Keratinocyte (primary cell): ENCODE results near the gene SLC13A3. TPM values are rescaled to one million over a fixed set of nuclear protein-coding genes. Genes with fewer than 3 reads are reported as not detected.

Experiments used
- DNase-seq: peaks from one replicate; pipeline ENCODE4 v3.0.0-alpha.2; 2011; ENCODE audit warnings: low read depth, missing footprints, low spot score
- FAIRE-seq: peaks from 2 replicates; lab custom pipeline; 2011; peaks lifted over from hg19 to GRCh38; lab: Jason Lieb, UNC
- H2AFZ ChIP-seq: 2 replicates; pipeline ENCODE4 v1.6.0; 2012; ENCODE audit warnings: low read length, control low read depth, inconsistent platforms; ENCODE audit not compliant: control insufficient read depth
- H3K27ac ChIP-seq: 2 replicates; pipeline ENCODE4 v1.5.1; 2011; ENCODE audit warnings: low read length; ENCODE audit not compliant: control insufficient read depth, insufficient read depth
- H3K27me3 ChIP-seq: 3 replicates; pipeline ENCODE4 v1.6.0; 2011; ENCODE audit warnings: low read length; ENCODE audit not compliant: control insufficient read depth, insufficient read depth; ENCODE audit errors: extremely low read depth
- H3K36me3 ChIP-seq, 2 experiments: 2 replicates in 1 of 2; 3 replicates in 1 of 2; pipeline ENCODE4 v1.5.1; 2011; ENCODE audit warnings: low read length in 2 of 2, mild to moderate bottlenecking in 1 of 2; ENCODE audit not compliant: control insufficient read depth in 2 of 2, insufficient read depth in 2 of 2; ENCODE audit errors: extremely low read depth in 1 of 2
- H3K4me1 ChIP-seq: 3 replicates; pipeline ENCODE4 v1.5.1; 2011; ENCODE audit warnings: low read length; ENCODE audit not compliant: control insufficient read depth, insufficient read depth; ENCODE audit errors: extremely low read depth
- H3K4me2 ChIP-seq: 3 replicates; pipeline ENCODE4 v1.6.0; 2011; ENCODE audit warnings: low read depth, low read length; ENCODE audit not compliant: control insufficient read depth, insufficient read depth; ENCODE audit errors: extremely low read depth
- H3K4me3 ChIP-seq, 3 experiments: fragments of 200-600 bp in 1 of 3; sonication (generic) in 1 of 3; 2 replicates in 2 of 3; 3 replicates in 1 of 3; pipeline ENCODE4 v1.5.1; 2011 to 2016; ENCODE audit warnings: low read length in 3 of 3, mild to moderate bottlenecking in 3 of 3, control low read depth in 2 of 3, inconsistent platforms in 1 of 3, low read depth in 1 of 3, mixed read lengths in 1 of 3, mixed run types in 1 of 3, moderate library complexity in 1 of 3; ENCODE audit not compliant: control insufficient read depth in 2 of 3, insufficient read depth in 2 of 3; ENCODE audit errors: extremely low read depth in 1 of 3
- H3K79me2 ChIP-seq: 2 replicates; pipeline ENCODE4 v1.6.0; 2012; ENCODE audit warnings: low read length; ENCODE audit not compliant: control insufficient read depth, insufficient read depth
- H3K9ac ChIP-seq: 3 replicates; pipeline ENCODE4 v1.6.0; 2011; ENCODE audit warnings: low read length; ENCODE audit not compliant: control insufficient read depth, insufficient read depth; ENCODE audit errors: extremely low read depth
- H3K9me1 ChIP-seq: 3 replicates; pipeline ENCODE4 v1.6.0; 2011; ENCODE audit warnings: low read length; ENCODE audit not compliant: control insufficient read depth, insufficient read depth; ENCODE audit errors: extremely low read depth
- H3K9me3 ChIP-seq: 2 replicates; pipeline ENCODE4 v1.5.1; 2012; ENCODE audit warnings: low read depth, low read length; ENCODE audit not compliant: control insufficient read depth
- H4K20me1 ChIP-seq: 3 replicates; pipeline ENCODE4 v1.6.0; 2011; ENCODE audit warnings: low read length; ENCODE audit not compliant: control insufficient read depth, insufficient read depth; ENCODE audit errors: extremely low read depth
- EZH2 ChIP-seq: IDR thresholded peaks from one replicate; pipeline ENCODE4 v1.6.1; 2012; ENCODE audit warnings: inconsistent platforms, mild to moderate bottlenecking, low read length, moderate library complexity
- dilution Hi-C: fragments of 300-500 bp; cut with MboI; formaldehyde crosslinking; loops from one replicate; pipeline ENCODE4 v1.7.0; 2020; ENCODE audit warnings: low sequenced_read_pairs; ENCODE audit not compliant: extremely low pct_ligation_motif_present
- polyA plus RNA-seq, 5 experiments: library from polyadenylated mRNA; depleted of rRNA in 3 of 5; stranded (reverse) in 3 of 5; stranded (forward) in 1 of 5; unstranded in 1 of 5; fragments of >200 nt; gene quantifications; 1 replicate in 1 of 5; 2 replicates in 3 of 5; 3 replicates in 1 of 5; pipeline versions ENCODE4 v1.2.1 to v1.2.3, GENCODE V29; 2011 to 2012; ENCODE audit warnings: missing spikeins in 2 of 5, low read depth in 1 of 5, low replicate concordance in 1 of 5
- TF ChIP-seq, protein P1 (sequence below), 3 experiments: IDR thresholded peaks in 1 of 3; conservative IDR thresholded peaks in 1 of 3; optimal IDR thresholded peaks in 1 of 3; 2 replicates in 2 of 3; 3 replicates in 1 of 3; pipeline versions ENCODE3 to v1.5.1; 2011; ENCODE audit warnings: low read length in 3 of 3, mild to moderate bottlenecking in 3 of 3, moderate library complexity in 2 of 3, control low read depth in 1 of 3, inconsistent platforms in 1 of 3; ENCODE audit not compliant: insufficient read depth in 2 of 3; ENCODE audit errors: extremely low read depth in 1 of 3

SLC13A3 gene
- polyA plus RNA-seq, 1 donor (not counting 4 experiments of a cell fraction or from before 2014, with no cell fraction given): 4.5 TPM

DNA sequence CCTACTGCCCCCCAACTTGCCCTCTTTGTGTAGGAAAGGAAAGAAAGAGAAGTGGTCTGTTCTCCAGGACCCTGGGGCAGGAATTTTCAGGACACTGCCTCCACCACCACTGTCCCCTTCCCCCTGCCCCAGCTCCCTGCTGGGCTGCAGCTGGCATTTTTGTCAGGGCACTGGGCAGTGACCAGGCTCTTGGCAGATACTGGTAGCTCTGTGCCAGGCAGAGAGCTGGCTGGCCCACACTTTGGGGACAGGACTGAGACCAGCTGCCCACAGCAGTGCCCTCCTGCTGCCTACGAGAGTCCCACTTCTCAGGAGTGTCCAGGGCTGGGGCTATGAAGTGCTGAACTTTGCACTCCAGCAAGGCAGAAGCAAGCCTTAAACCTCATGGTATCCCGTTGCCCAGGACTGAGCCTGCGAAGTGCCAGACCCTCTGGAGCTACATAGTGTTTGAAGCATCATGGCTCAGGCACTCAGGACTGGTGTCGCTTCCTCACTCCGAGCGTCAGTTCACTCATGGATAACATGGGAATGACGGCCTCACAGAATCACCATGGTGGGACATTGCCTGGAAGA, 19.3 kb downstream of the SLC13A3 start:
- FAIRE-seq: no peak
- Histone ChIP-seq H3K4me2 (no peak overlapping the region), H2AFZ (no peak overlapping the region), H3K27ac (no peak overlapping the region), H3K36me3 (no peaks in the 10 kb centered on the region), H3K9me3 (no peaks in the 10 kb centered on the region), H3K79me2 (no peaks in the 10 kb centered on the region), H4K20me1 (no peaks in the 10 kb centered on the region), H3K4me3 (no peak overlapping the region), H3K4me1 (no peaks in the 10 kb centered on the region), H3K9ac (no peak overlapping the region), H3K27me3 (no peaks in the 10 kb centered on the region), H3K9me1 (no peaks in the 10 kb centered on the region)
- no peak for DNase-seq
- TF ChIP-seq, protein P1, sequence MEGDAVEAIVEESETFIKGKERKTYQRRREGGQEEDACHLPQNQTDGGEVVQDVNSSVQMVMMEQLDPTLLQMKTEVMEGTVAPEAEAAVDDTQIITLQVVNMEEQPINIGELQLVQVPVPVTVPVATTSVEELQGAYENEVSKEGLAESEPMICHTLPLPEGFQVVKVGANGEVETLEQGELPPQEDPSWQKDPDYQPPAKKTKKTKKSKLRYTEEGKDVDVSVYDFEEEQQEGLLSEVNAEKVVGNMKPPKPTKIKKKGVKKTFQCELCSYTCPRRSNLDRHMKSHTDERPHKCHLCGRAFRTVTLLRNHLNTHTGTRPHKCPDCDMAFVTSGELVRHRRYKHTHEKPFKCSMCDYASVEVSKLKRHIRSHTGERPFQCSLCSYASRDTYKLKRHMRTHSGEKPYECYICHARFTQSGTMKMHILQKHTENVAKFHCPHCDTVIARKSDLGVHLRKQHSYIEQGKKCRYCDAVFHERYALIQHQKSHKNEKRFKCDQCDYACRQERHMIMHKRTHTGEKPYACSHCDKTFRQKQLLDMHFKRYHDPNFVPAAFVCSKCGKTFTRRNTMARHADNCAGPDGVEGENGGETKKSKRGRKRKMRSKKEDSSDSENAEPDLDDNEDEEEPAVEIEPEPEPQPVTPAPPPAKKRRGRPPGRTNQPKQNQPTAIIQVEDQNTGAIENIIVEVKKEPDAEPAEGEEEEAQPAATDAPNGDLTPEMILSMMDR (optimal IDR thresholded peaks at IDR 0.05 in 1 of 3, IDR thresholded peaks at IDR 0.05 in 1 of 3, conservative IDR thresholded peaks at IDR 0.05 in 1 of 3; ENCODE audit: extremely low read depth in 1 of 3, insufficient read depth in 2 of 3, low read length in 3 of 3): no peak
- dilution Hi-C loops: no loop called here

DNA sequence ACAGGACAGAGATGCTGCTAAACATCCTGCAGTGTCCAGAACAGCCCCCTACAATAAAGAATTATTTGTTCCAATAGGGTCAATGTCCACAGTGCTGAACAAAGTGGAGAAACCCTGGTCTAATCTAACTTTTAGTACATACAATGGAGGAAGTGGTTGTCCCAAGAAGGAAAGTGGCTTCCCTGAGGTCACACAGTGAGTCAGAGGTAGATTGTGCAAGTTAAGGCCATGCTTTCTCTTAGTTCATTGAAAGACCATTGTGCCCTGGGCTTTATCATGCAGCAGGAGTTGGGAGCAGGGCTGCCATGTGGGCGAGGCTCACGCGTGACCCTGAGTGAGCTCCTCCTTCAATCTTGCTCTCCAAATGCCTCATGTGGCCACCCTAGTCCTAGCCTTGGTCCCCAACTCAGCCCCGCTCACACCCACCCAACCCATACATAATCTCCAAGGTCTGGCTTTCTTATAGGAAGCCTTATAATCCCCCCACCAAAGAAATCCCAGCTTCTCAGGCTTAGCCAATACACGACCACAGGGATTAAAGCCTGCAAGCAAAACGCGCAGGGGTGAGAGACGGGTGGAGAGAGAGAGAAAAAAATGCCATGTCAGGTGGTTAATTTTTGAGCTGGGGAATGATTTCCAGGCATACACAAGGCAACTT, 19.9 kb downstream of the SLC13A3 start:
- H4K20me1 ChIP-seq: no peaks in the 10 kb centered on the region
- no peaks in the 10 kb centered on the region for H3K4me1 ChIP-seq
- no peaks in the 10 kb centered on the region for H3K36me3 ChIP-seq
- H3K4me3 ChIP-seq: no peak overlapping the region
- no peak overlapping the region for H3K9ac ChIP-seq
- no peak overlapping the region for H2AFZ ChIP-seq
- FAIRE-seq: no peak
- H3K4me2 ChIP-seq: no peak overlapping the region
- no peaks in the 10 kb centered on the region for H3K27me3 ChIP-seq
- TF ChIP-seq EZH2: no peak
- TF ChIP-seq, protein P1 (optimal IDR thresholded peaks at IDR 0.05 in 1 of 3, IDR thresholded peaks at IDR 0.05 in 1 of 3, conservative IDR thresholded peaks at IDR 0.05 in 1 of 3; ENCODE audit: extremely low read depth in 1 of 3, insufficient read depth in 2 of 3, low read length in 3 of 3): no peak
- dilution Hi-C loops: no loop called here
- no peak for DNase-seq
- no peaks in the 10 kb centered on the region for H3K79me2 ChIP-seq
- no peak overlapping the region for H3K27ac ChIP-seq
- H3K9me3 ChIP-seq: no peaks in the 10 kb centered on the region
- no peaks in the 10 kb centered on the region for H3K9me1 ChIP-seq
